HFFc6 (cell line): ENCODE data around the gene SMARCB1. TPM values are rescaled to one million over a fixed set of nuclear protein-coding genes. Genes with fewer than 3 reads are reported as not detected.
A peak's percentile ranks its signal among the peaks of the same experiment; 100 is the strongest.

Experiments
- DNase-seq: peaks from one replicate; pipeline ENCODE4 v3.0.0-alpha.2; 2018
- H3K27ac Mint-ChIP-seq: 2 replicates; pipeline ENCODE4 v1.8.0; 2020; ENCODE audit warnings: mild to moderate bottlenecking, mixed read lengths
- H3K27me3 Mint-ChIP-seq: 2 replicates; pipeline ENCODE4 v1.8.0; 2021; ENCODE audit warnings: mild to moderate bottlenecking, moderate library complexity, mixed read lengths; ENCODE audit not compliant: insufficient read depth
- H3K36me3 Mint-ChIP-seq: 2 replicates; pipeline ENCODE4 v1.8.0; 2021; ENCODE audit warnings: low read depth, mixed read lengths
- H3K4me1 Mint-ChIP-seq: 2 replicates; pipeline ENCODE4 v1.8.0; 2020; ENCODE audit warnings: low read depth, mixed read lengths
- H3K4me3 Mint-ChIP-seq: 2 replicates; pipeline ENCODE4 v1.8.0; 2020; ENCODE audit warnings: mild to moderate bottlenecking, moderate library complexity, mixed read lengths
- H3K9me3 Mint-ChIP-seq: 2 replicates; pipeline ENCODE4 v1.8.0; 2020; ENCODE audit warnings: mild to moderate bottlenecking, mixed read lengths
- total RNA-seq, 6 experiments: library from RNA; stranded (reverse); fragmentation: NEBNext Ultra II Directional; extraction: Animal tissue kit (Norgen Biotek cat#: 25700); gene quantifications; 2 replicates in 1 of 6; 3 replicates in 5 of 6; pipeline ENCODE4 v1.2.3, GENCODE V29; 2021
- TF ChIP-seq, protein P1 (sequence below): fragments of 200-600 bp; sonication (generic); IDR thresholded peaks from 2 replicates; pipeline ENCODE4 v1.5.0; 2021; ENCODE audit warnings: antibody characterized with exemption, mild to moderate bottlenecking

Gene SMARCB1
- total RNA-seq, 6 experiments from 2014 or later = 91.5 to 101 (median 97.3) TPM

DNA sequence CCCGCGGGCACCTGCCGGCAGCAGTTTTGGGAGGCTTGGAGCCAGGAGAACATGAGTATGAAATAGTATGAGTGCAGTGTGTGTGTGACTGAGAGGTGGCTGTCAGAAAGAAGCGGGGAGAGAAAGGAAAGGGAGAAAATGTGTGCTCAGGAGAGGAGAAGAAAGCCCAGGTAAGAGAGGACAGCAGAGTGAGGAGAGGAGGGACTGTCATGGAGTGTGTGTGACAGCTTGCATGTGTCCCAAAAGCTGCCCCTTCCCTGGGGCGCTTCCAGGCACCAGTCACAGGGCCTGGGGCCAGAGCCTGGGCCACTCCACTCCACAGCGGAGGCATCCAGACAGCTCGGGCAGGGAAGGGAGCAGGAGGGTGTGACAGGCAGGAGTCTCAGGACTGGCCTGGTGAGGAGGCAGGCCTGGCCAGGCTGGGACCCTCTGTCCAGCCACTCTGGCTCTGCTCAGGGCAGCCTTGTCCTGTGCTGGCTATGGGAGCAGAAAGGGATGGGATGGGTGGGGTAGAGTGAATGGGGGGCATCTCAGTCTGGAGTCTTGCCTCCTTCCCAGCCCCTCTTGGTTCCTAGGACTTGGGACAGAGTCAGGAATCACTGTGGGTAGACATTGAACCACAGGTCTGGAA is 13.2 kb upstream of the SMARCB1 start:
- H3K27ac Mint-ChIP-seq = no peak overlapping the region
- peak overlapping the region; percentile 79 for H3K4me3 Mint-ChIP-seq
- TF ChIP-seq, protein P1, sequence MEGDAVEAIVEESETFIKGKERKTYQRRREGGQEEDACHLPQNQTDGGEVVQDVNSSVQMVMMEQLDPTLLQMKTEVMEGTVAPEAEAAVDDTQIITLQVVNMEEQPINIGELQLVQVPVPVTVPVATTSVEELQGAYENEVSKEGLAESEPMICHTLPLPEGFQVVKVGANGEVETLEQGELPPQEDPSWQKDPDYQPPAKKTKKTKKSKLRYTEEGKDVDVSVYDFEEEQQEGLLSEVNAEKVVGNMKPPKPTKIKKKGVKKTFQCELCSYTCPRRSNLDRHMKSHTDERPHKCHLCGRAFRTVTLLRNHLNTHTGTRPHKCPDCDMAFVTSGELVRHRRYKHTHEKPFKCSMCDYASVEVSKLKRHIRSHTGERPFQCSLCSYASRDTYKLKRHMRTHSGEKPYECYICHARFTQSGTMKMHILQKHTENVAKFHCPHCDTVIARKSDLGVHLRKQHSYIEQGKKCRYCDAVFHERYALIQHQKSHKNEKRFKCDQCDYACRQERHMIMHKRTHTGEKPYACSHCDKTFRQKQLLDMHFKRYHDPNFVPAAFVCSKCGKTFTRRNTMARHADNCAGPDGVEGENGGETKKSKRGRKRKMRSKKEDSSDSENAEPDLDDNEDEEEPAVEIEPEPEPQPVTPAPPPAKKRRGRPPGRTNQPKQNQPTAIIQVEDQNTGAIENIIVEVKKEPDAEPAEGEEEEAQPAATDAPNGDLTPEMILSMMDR = no peak
- peaks cover 19% of the 10 kb centered on the region for H3K4me1 Mint-ChIP-seq
- no peaks in the 10 kb centered on the region for H3K36me3 Mint-ChIP-seq
- no peak for DNase-seq
- H3K9me3 Mint-ChIP-seq = no peaks in the 10 kb centered on the region
- H3K27me3 Mint-ChIP-seq = peaks cover 4% of the 10 kb centered on the region; the same call in 1 of the 2 replicates

DNA sequence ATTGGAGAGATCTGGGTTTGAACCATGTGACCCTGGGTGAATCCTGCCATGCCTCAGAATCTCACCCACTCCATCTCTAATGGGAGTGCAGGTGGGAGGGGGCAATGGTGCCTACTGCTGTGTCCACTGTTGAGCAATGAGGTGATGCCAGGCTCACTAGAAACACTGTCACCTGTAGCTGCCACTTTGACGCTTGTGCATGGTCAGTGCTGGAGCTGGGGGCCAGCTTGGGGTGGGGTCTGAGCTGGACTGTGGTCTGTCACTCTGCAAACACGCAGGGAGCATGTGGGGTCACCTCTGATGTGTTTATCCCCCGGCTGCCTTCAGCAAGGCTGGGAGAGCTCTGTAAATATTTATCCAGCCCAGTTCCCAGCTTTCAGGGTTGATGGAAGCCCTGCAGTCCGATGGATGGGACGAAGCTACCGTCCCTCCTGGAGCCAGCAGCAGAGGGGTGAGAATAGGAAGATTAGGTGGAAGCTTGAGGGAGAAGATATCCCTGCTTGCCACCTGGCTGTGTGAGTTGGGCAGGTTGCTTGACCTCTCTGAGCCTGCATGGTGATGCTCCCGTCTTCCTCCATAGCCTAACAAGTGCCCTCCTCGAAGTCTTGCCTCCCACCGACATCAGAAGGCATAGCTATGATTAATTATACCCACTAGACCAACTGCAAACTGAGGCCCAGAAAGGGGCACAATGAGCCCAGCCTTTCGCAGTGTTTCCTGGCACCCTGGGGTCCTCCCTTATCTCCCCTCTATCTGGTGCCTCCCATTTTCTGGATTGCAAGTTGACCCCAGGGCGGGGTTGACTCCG is 12.4 kb upstream of the SMARCB1 start:
- Mint-ChIP-seq H3K9me3 (no peaks in the 10 kb centered on the region), H3K4me1 (peaks cover 19% of the 10 kb centered on the region), H3K27ac (no peak overlapping the region), H3K36me3 (no peaks in the 10 kb centered on the region), H3K27me3 (peaks cover 4% of the 10 kb centered on the region; the same call in 1 of the 2 replicates), H3K4me3 (no peak overlapping the region)
- TF ChIP-seq, protein P1 = no peak
- no peak for DNase-seq

DNA sequence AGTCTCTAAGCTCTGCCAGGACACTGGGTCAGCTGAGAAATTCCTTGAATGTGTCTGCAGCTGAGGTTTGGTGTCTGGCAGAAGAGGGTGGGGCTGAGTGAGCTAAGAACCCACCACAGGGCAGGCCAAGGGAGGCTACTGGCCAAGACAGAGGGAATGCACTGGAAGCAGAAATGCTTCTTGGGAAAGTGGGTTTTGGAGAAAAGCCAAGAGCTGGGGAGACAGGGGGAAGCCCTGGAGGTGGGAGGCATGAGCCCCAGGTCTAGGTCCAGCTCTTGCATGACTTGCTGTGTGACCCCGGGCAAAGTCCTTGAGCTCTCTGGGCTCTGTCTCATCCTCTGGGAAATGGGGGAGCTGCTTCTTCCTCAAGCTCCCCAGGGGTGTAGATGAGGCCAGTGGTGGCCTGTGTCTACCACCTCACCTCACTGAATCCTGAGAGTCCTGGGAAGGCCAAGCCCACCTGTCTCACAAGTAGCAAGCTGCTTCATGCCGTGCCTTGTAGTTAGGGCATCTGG is 11.8 kb upstream of the SMARCB1 start:
- peak; percentile 29 for DNase-seq
- TF ChIP-seq, protein P1 = no peak
- peaks cover 19% of the 10 kb centered on the region for H3K4me1 Mint-ChIP-seq
- no peaks in the 10 kb centered on the region for H3K36me3 Mint-ChIP-seq
- no peaks in the 10 kb centered on the region for H3K9me3 Mint-ChIP-seq
- H3K27ac Mint-ChIP-seq = no peak overlapping the region
- no peak overlapping the region for H3K4me3 Mint-ChIP-seq
- peaks cover 4% of the 10 kb centered on the region; the same call in 1 of the 2 replicates for H3K27me3 Mint-ChIP-seq

- no peak for DNase-seq
- Mint-ChIP-seq H3K9me3 (no peaks in the 10 kb centered on the region), H3K36me3 (no peaks in the 10 kb centered on the region), H3K27ac (no peak overlapping the region), H3K4me3 (no peak overlapping the region), H3K27me3 (peaks cover 4% of the 10 kb centered on the region; the same call in 1 of the 2 replicates), H3K4me1 (peaks cover 21% of the 10 kb centered on the region)
- TF ChIP-seq, protein P1 = peak; percentile 18; the same call in 1 of the 2 replicates
These were observed 10.9 kb upstream of the SMARCB1 start for GRCh38 chr22:23775779-23776375.

GRCh38 chr22:23777776-23778576 is 8.8 kb upstream of the SMARCB1 start:
- no peak overlapping the region for H3K4me3 Mint-ChIP-seq
- TF ChIP-seq, protein P1 = no peak
- no peak for DNase-seq
- H3K36me3 Mint-ChIP-seq = no peaks in the 10 kb centered on the region
- H3K4me1 Mint-ChIP-seq = peaks cover 33% of the 10 kb centered on the region
- H3K27me3 Mint-ChIP-seq = peaks cover 4% of the 10 kb centered on the region; the same call in 1 of the 2 replicates
- H3K27ac Mint-ChIP-seq = no peak overlapping the region
- no peaks in the 10 kb centered on the region for H3K9me3 Mint-ChIP-seq
